IMR-90 (cell line): Measurements from ENCODE around the gene HPSE2. TPM values are rescaled to one million over a fixed set of nuclear protein-coding genes. Genes with fewer than 3 reads are reported as not detected.

Experiments
- ATAC-seq: fragments of 200-7000 bp; cut with Tn5 transposase; 2 replicates; pipeline ENCODE4 v1.9.1; 2020; ENCODE audit warnings: low read depth, mild to moderate bottlenecking, moderate library complexity
- BruUV-seq: library from RNA; stranded (reverse); fragments of 400-500 nt; replicated peaks from 2 replicates; lab custom pipeline; 2021; lab: Mats Ljungman, UMichigan
- CTCF ChIA-PET: fragments of 300-600 bp; formaldehyde crosslinking; extraction: SDS; loops from one replicate; lab custom pipeline; 2021; ENCODE audit warnings: antibody characterized with exemption; lab: Yijun Ruan, JAX
- POLR2A ChIA-PET: fragments of 300-600 bp; sonication (Branson Sonifier 250); formaldehyde crosslinking; loops from one replicate; lab custom pipeline; 2022; ENCODE audit warnings: antibody characterized with exemption; ENCODE audit not compliant: unreplicated experiment; lab: Charles Lee
- DNase-seq: peaks from one replicate; pipeline ENCODE4 v3.0.0; 2013
- H2AFZ ChIP-seq: replicated peaks from 2 replicates; pipeline ENCODE3; 2013; ENCODE audit warnings: low read length, mild to moderate bottlenecking; ENCODE audit not compliant: poor library complexity
- H2AK5ac ChIP-seq: 2 replicates; pipeline ENCODE4 v1.6.1; 2013; ENCODE audit warnings: low read depth, low read length, inconsistent platforms
- H2AK9ac ChIP-seq: replicated peaks from 2 replicates; pipeline ENCODE3; 2013; ENCODE audit warnings: mild to moderate bottlenecking, low read depth, low read length, moderate library complexity; ENCODE audit not compliant: poor library complexity
- H2BK120ac ChIP-seq: 2 replicates; pipeline ENCODE4 v1.6.1; 2013; ENCODE audit warnings: low read depth, low read length, inconsistent platforms
- H2BK15ac ChIP-seq: 3 replicates; pipeline ENCODE4 v1.6.1; 2013; ENCODE audit warnings: low read depth, low read length, inconsistent platforms
- H2BK20ac ChIP-seq: 2 replicates; pipeline ENCODE4 v1.6.1; 2013; ENCODE audit warnings: low read depth, mild to moderate bottlenecking, inconsistent platforms, low read length, moderate library complexity
- H2BK5ac ChIP-seq: 2 replicates; pipeline ENCODE4 v1.6.1; 2013; ENCODE audit warnings: mild to moderate bottlenecking, low read depth, low read length, inconsistent platforms; ENCODE audit not compliant: poor library complexity, severe bottlenecking
- H3K14ac ChIP-seq: replicated peaks from 2 replicates; pipeline ENCODE4 v1.6.1; 2013; ENCODE audit warnings: low read depth, low read length, inconsistent platforms
- H3K18ac ChIP-seq: 2 replicates; pipeline ENCODE4 v1.6.1; 2013; ENCODE audit warnings: low read depth, low read length, control low read depth
- H3K23ac ChIP-seq: 2 replicates; pipeline ENCODE4 v1.6.1; 2013; ENCODE audit warnings: low read depth, low read length, inconsistent platforms
- H3K27ac ChIP-seq: 2 replicates; pipeline ENCODE4 v1.5.1; 2013; ENCODE audit warnings: mild to moderate bottlenecking, control low read depth, low read length; ENCODE audit not compliant: insufficient read depth
- H3K27me3 ChIP-seq: 2 replicates; pipeline ENCODE4 v1.6.1; 2013; ENCODE audit warnings: low read length; ENCODE audit not compliant: control insufficient read depth, insufficient read depth
- H3K36me3 ChIP-seq: 2 replicates; pipeline ENCODE4 v1.6.1; 2013; ENCODE audit warnings: low read length, mixed read lengths; ENCODE audit not compliant: control insufficient read depth, insufficient read depth
- H3K4ac ChIP-seq: 2 replicates; pipeline ENCODE4 v1.6.1; 2013; ENCODE audit warnings: low read depth, low read length, inconsistent platforms
- H3K4me1 ChIP-seq: 2 replicates; pipeline ENCODE4 v1.6.1; 2013; ENCODE audit warnings: low read length, mixed read lengths; ENCODE audit not compliant: control insufficient read depth, insufficient read depth
- H3K4me2 ChIP-seq: 2 replicates; pipeline ENCODE4 v1.6.1; 2013; ENCODE audit warnings: low read depth, mild to moderate bottlenecking, control low read depth, low read length, moderate library complexity
- H3K4me3 ChIP-seq: 2 replicates; pipeline ENCODE4 v1.5.1; 2013; ENCODE audit warnings: low read depth, mild to moderate bottlenecking, control low read depth, low read length, moderate library complexity; ENCODE audit not compliant: insufficient read depth
- H3K56ac ChIP-seq: 2 replicates; pipeline ENCODE4 v1.6.1; 2013; ENCODE audit warnings: low read length, inconsistent platforms; ENCODE audit not compliant: insufficient read depth; ENCODE audit errors: extremely low read depth
- H3K79me1 ChIP-seq, 2 experiments: 2 replicates each; pipeline ENCODE4 v1.6.1; 2013; ENCODE audit warnings: low read length in 2 of 2, inconsistent platforms in 1 of 2, low read depth in 1 of 2
- H3K9ac ChIP-seq: 2 replicates; pipeline ENCODE4 v1.6.1; 2013; ENCODE audit warnings: low read depth, low read length, control low read depth
- H3K9me1 ChIP-seq: 2 replicates; pipeline ENCODE4 v1.6.1; 2013; ENCODE audit warnings: low read length, inconsistent platforms; ENCODE audit not compliant: insufficient read depth
- H3K9me3 ChIP-seq: 2 replicates; pipeline ENCODE4 v1.6.1; 2013; ENCODE audit warnings: low read length; ENCODE audit not compliant: control insufficient read depth, insufficient read depth
- H4K20me1 ChIP-seq: 2 replicates; pipeline ENCODE4 v1.6.1; 2013; ENCODE audit warnings: low read length, inconsistent platforms; ENCODE audit not compliant: insufficient read depth
- H4K5ac ChIP-seq: 2 replicates; pipeline ENCODE4 v1.6.1; 2013; ENCODE audit warnings: mild to moderate bottlenecking, low read depth, low read length, control low read depth
- H4K8ac ChIP-seq, 2 experiments: 2 replicates each; pipeline ENCODE4 v1.6.1; 2013; ENCODE audit warnings: low read depth in 2 of 2, low read length in 2 of 2, control low read depth in 1 of 2, inconsistent platforms in 1 of 2
- H4K91ac ChIP-seq: 2 replicates; pipeline ENCODE4 v1.6.1; 2013; ENCODE audit warnings: low read depth, low read length, inconsistent platforms; ENCODE audit not compliant: insufficient read depth
- CHD1 ChIP-seq: IDR thresholded peaks from 2 replicates; pipeline ENCODE4 v1.6.1; 2012; ENCODE audit warnings: low read depth, low read length, improper control_type of control experiment
- MAZ ChIP-seq: IDR thresholded peaks from 2 replicates; pipeline ENCODE4 v1.6.1; 2012; ENCODE audit warnings: low read depth, mild to moderate bottlenecking, low read length, improper control_type of control experiment, moderate library complexity, borderline replicate concordance
- RFX5 ChIP-seq: IDR thresholded peaks from 2 replicates; pipeline ENCODE4 v1.8.0; 2012; ENCODE audit warnings: low read depth, mild to moderate bottlenecking, low read length, moderate library complexity
- SMC3 ChIP-seq: fragments of 150-350 bp; IDR thresholded peaks from 2 replicates; pipeline ENCODE4 v1.6.1; 2016; ENCODE audit warnings: low read depth, mild to moderate bottlenecking, antibody characterized with exemption, low read length, moderate library complexity
- WGBS, 2 experiments: methylation state at CpG; one replicate each; pipeline versions ENCODE4 v1.1.5 to v1.1.7; 2013; ENCODE audit warnings: missing lambda C conversion rate in 2 of 2; ENCODE audit not compliant: insufficient read length in 1 of 2; ENCODE audit errors: extremely low coverage in 2 of 2; 5-methylcytosine and 5-hydroxymethylcytosine counted together
- dilution Hi-C: fragments of 300-500 bp; cut with HindIII; formaldehyde crosslinking; loops from one replicate; pipeline ENCODE4 v1.14.3; 2018; ENCODE audit warnings: low sequenced_read_pairs; ENCODE audit not compliant: unreplicated experiment
- in situ Hi-C: fragments of 300-500 bp; cut with MboI; formaldehyde crosslinking; loops from 3 replicates; pipeline ENCODE4 v1.14.3; 2019; ENCODE audit warnings: low sequenced_read_pairs, inconsistent platforms, mixed read lengths
- intact Hi-C: fragments of 100-400 bp; cut with micrococcal nuclease; formaldehyde crosslinking; loops from 2 replicates; pipeline ENCODE4 v1.10.0; 2022
- polyA plus RNA-seq, 3 experiments: library from polyadenylated mRNA; depleted of rRNA; stranded (reverse); fragments of >200 nt; gene quantifications; 2 replicates each; pipeline ENCODE4 v1.2.3, GENCODE V29; 2012; ENCODE audit warnings: low replicate concordance in 1 of 3
- total RNA-seq: library from RNA; depleted of rRNA; stranded (reverse); fragments of >200 nt; gene quantifications from 2 replicates; pipeline ENCODE4 v1.2.3, GENCODE V29; 2012
- TF ChIP-seq, protein P1 (sequence below): conservative IDR thresholded peaks from 2 replicates; pipeline ENCODE4 v1.5.1; 2012; ENCODE audit warnings: mild to moderate bottlenecking, low read depth, low read length, improper control_type of control experiment
- TF ChIP-seq, protein P2 (sequence below): fragments of 150-350 bp; IDR thresholded peaks from 2 replicates; pipeline ENCODE4 v1.6.1; 2017; ENCODE audit warnings: mild to moderate bottlenecking, antibody characterized with exemption, low read length, low read depth

HPSE2 gene
- total and polyA plus RNA-seq, 2 of the 4 experiments (the other 2 are of a cell fraction): not detected

DNA sequence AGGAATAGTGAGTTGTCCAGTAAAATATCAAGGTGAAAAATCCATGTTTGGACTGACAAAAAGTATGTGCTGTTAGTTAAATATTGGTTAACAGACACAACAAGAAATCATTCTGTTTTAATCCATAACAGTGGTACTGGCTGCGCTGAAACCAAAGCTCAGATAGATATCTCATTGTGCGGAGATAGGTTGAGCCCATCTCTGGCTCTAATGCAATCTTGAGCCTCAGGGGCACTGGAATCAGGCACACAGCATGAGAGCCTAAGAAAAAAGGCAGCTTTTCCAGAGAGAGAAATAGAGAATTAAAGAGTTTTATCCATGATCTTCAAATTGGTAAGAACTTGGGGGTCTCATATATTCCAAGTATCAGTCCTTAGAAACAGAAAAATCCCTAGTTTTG is 373.7 kb downstream of the HPSE2 start:
- dilution Hi-C loops: no loop called here
- Histone ChIP-seq H3K18ac (no peak overlapping the region), H3K4me3 (no peak overlapping the region), H4K8ac (no peak overlapping the region), H2BK20ac (no peak overlapping the region), H3K27me3 (no peaks in the 10 kb centered on the region), H3K4me1 (no peaks in the 10 kb centered on the region), H3K79me1 (no peaks in the 10 kb centered on the region), H4K20me1 (no peaks in the 10 kb centered on the region), H3K9ac (no peak overlapping the region), H3K9me1 (no peaks in the 10 kb centered on the region), H3K4ac (no peak overlapping the region), H3K56ac (no peak overlapping the region), H4K5ac (no peak overlapping the region), H3K9me3 (no peaks in the 10 kb centered on the region; the same call in 1 of the 2 replicates), H4K91ac (no peak overlapping the region), H2BK120ac (no peak overlapping the region), H3K36me3 (no peaks in the 10 kb centered on the region), H3K4me2 (no peak overlapping the region), H2AFZ (no peak overlapping the region), H3K14ac (no peak overlapping the region), H2AK9ac (no peak overlapping the region), H2BK15ac (no peak overlapping the region), H3K27ac (no peak overlapping the region), H2AK5ac (no peak overlapping the region), H3K23ac (no peak overlapping the region), H2BK5ac (no peak overlapping the region)
- in situ Hi-C loops: no loop called here
- CTCF ChIA-PET: no interaction called here
- intact Hi-C loops: no loop called here
- WGBS, 2 experiments: no CpG with 5 or more reads among the region's 2 CpGs
- DNase-seq: no peak
- ATAC-seq: no peak
- TF ChIP-seq, protein P1, sequence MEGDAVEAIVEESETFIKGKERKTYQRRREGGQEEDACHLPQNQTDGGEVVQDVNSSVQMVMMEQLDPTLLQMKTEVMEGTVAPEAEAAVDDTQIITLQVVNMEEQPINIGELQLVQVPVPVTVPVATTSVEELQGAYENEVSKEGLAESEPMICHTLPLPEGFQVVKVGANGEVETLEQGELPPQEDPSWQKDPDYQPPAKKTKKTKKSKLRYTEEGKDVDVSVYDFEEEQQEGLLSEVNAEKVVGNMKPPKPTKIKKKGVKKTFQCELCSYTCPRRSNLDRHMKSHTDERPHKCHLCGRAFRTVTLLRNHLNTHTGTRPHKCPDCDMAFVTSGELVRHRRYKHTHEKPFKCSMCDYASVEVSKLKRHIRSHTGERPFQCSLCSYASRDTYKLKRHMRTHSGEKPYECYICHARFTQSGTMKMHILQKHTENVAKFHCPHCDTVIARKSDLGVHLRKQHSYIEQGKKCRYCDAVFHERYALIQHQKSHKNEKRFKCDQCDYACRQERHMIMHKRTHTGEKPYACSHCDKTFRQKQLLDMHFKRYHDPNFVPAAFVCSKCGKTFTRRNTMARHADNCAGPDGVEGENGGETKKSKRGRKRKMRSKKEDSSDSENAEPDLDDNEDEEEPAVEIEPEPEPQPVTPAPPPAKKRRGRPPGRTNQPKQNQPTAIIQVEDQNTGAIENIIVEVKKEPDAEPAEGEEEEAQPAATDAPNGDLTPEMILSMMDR: no peak
- TF ChIP-seq, protein P2, sequence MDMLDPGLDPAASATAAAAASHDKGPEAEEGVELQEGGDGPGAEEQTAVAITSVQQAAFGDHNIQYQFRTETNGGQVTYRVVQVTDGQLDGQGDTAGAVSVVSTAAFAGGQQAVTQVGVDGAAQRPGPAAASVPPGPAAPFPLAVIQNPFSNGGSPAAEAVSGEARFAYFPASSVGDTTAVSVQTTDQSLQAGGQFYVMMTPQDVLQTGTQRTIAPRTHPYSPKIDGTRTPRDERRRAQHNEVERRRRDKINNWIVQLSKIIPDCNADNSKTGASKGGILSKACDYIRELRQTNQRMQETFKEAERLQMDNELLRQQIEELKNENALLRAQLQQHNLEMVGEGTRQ: no peak
- no peak for TF ChIP-seq RFX5
- no peak for TF ChIP-seq SMC3
- no peak for TF ChIP-seq CHD1
- no peak for TF ChIP-seq MAZ
- no TSS peak for BruUV-seq
- POLR2A ChIA-PET: no interaction called here
